ENCODE results near the gene SLC34A1. TPM values are rescaled to one million over a fixed set of nuclear protein-coding genes. Genes with fewer than 3 reads are reported as not detected.

SLC34A1 gene
- total and polyA plus RNA-seq, 8 donors, result 0.10 TPM; not detected in 7

DNA sequence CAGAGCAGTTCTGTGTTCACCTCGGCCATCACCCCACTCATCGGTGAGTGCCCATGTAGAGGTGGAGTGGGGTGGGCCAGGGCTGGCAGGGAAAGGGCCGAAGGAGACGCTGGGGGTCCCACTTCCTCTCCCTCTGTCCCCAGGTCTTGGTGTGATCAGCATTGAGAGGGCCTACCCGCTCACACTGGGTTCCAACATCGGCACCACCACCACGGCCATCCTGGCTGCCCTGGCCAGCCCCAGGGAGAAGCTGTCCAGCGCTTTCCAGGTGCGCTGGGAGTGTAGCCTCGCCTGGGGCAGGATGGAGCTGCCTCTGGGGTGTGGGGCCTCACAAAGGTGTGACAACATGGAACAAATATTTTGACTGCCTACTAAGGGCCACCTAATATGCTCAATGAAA, 12.6 kb downstream of the SLC34A1 start:
- WGBS, 5 donors, result 84 to 100% (median 85%) methylated on average over 3 to 10 of the region's 10 CpGs
- Histone ChIP-seq H3K4me1 (peaks cover 9 to 13% (median 12%) of the 10 kb centered on the region in 4 donors), H3K4me3 (no peak overlapping the region), H3K36me3 (no peaks in the 10 kb centered on the region), H3K27me3 (peaks cover under 1 to 70% (median 26%) of the 10 kb centered on the region in 3 donors), H3K9me3 (no peaks in the 10 kb centered on the region), H3K27ac (no peak overlapping the region)
- intact Hi-C loops (cut with DNase I; ENCODE audit: low total_unique reads), result no loop called here
- TF ChIP-seq, protein P1, sequence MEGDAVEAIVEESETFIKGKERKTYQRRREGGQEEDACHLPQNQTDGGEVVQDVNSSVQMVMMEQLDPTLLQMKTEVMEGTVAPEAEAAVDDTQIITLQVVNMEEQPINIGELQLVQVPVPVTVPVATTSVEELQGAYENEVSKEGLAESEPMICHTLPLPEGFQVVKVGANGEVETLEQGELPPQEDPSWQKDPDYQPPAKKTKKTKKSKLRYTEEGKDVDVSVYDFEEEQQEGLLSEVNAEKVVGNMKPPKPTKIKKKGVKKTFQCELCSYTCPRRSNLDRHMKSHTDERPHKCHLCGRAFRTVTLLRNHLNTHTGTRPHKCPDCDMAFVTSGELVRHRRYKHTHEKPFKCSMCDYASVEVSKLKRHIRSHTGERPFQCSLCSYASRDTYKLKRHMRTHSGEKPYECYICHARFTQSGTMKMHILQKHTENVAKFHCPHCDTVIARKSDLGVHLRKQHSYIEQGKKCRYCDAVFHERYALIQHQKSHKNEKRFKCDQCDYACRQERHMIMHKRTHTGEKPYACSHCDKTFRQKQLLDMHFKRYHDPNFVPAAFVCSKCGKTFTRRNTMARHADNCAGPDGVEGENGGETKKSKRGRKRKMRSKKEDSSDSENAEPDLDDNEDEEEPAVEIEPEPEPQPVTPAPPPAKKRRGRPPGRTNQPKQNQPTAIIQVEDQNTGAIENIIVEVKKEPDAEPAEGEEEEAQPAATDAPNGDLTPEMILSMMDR (IDR thresholded peaks at IDR 0.05), result no peak
- TF ChIP-seq EP300 (IDR thresholded peaks at IDR 0.05) (no peak), POLR2AphosphoS5 (IDR thresholded peaks at IDR 0.05) (no peak), POLR2A (IDR thresholded peaks at IDR 0.05) (no peak)
- no peak for DNase-seq

DNA sequence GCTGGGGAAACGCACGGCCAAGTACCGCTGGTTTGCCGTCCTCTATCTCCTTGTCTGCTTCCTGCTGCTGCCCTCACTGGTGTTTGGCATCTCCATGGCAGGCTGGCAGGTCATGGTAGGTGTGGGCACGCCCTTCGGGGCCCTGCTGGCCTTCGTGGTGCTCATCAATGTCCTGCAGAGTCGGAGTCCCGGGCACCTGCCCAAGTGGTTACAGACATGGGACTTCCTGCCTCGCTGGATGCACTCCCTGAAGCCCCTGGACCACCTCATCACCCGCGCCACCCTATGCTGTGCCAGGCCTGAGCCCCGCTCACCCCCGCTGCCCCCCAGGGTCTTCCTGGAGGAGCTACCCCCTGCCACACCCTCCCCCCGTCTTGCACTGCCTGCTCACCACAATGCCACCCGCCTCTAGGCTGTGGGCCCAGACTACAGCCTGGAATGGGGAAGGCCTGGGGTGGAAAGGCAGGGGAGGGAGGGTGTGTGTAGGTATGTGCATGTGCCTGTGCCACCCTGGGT, 13.7 kb downstream of the SLC34A1 start:
- Histone ChIP-seq H3K36me3 (no peaks in the 10 kb centered on the region), H3K27me3 (peaks cover 6 to 82% (median 38%) of the 10 kb centered on the region in 3 donors), H3K4me3 (no peak overlapping the region), H3K27ac (no peak overlapping the region), H3K9me3 (no peaks in the 10 kb centered on the region), H3K4me1 (peaks cover 18 to 23% (median 23%) of the 10 kb centered on the region in 4 donors)
- TF ChIP-seq, protein P1 (IDR thresholded peaks at IDR 0.05), result no peak
- TF ChIP-seq POLR2A (IDR thresholded peaks at IDR 0.05) (no peak), EP300 (IDR thresholded peaks at IDR 0.05) (no peak), POLR2AphosphoS5 (IDR thresholded peaks at IDR 0.05) (no peak)
- WGBS, 5 donors, result 74 to 87% (median 85%) methylated on average over 13 to 16 of the region's 16 CpGs
- intact Hi-C loops (cut with DNase I; ENCODE audit: low total_unique reads), result no loop called here
- DNase-seq, result no peak

DNA sequence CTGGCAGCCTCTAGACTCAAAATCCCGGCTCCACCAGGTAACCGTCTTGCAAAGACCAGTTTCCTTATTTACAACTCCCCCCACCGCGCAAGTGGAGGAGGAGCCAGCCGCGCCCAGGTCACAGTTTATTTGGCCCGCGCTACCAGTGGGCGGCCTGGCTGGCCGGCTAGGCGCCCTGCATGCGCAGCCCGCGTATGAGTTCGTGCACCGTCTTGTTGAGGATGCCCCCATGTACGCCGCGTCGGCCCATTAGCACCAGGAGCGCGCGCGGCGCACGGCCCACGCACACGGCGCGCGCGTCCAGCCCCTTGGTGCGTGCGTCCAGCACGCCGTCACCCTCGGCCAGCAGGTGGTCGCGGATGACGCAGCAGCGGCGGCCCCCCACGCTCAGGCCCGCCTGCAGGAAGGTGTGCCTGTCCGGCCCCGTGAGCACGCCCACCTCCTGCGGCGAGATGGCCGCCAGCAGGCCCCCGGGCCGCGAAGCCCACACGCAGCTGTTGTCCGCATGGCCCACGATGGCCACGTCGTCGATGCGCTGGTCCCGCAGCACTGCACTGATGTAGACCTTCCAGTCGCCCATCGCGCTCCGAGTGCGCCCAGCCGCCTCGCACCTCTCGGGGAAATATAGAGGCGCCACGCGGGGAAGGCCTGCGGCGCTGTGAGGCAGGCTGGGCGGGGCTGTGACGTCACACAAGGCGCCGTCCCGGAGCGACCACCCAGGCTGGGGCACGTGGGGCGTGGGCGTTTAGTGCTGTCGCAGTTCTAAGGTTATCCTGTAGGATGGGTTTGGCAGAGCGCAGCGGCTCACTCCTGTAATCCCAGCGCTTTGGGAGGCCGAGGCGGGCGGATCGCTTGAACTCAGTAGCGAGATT, 16.0 kb downstream of the SLC34A1 start, which contains the start of gene PFN3:
Gene PFN3, minus strand, starts transcription at position 665 of the 872 bp plus-strand sequence. Its CDS starts 85 bp downstream, at position 580.
- 15 to 23% (median 20%) methylated on average over 46 to 92 of the region's 92 CpGs for WGBS, 5 donors
- intact Hi-C loops (cut with DNase I; ENCODE audit: low total_unique reads), result loop anchor here (5.0 kb wide), 1 partner anchor 57 kb away; no protein-coding TSS in a partner anchor
- peak; percentile 43 to 76 for DNase-seq
- Histone ChIP-seq H3K4me1 (peaks cover 31 to 46% (median 45%) of the 10 kb centered on the region in 4 donors), H3K27me3 (peaks cover 6 to 97% (median 47%) of the 10 kb centered on the region in 3 donors), H3K4me3 (peak within 1 kb of the TSS in 2 of 4 donors; percentile 2 to 33), H3K36me3 (no peaks in the 10 kb centered on the region), H3K27ac (no peak within 1 kb of the TSS), H3K9me3 (no peaks in the 10 kb centered on the region)
- TF ChIP-seq POLR2AphosphoS5 (IDR thresholded peaks at IDR 0.05), result no peak
- TF ChIP-seq, protein P1 (IDR thresholded peaks at IDR 0.05), result no peak

DNA sequence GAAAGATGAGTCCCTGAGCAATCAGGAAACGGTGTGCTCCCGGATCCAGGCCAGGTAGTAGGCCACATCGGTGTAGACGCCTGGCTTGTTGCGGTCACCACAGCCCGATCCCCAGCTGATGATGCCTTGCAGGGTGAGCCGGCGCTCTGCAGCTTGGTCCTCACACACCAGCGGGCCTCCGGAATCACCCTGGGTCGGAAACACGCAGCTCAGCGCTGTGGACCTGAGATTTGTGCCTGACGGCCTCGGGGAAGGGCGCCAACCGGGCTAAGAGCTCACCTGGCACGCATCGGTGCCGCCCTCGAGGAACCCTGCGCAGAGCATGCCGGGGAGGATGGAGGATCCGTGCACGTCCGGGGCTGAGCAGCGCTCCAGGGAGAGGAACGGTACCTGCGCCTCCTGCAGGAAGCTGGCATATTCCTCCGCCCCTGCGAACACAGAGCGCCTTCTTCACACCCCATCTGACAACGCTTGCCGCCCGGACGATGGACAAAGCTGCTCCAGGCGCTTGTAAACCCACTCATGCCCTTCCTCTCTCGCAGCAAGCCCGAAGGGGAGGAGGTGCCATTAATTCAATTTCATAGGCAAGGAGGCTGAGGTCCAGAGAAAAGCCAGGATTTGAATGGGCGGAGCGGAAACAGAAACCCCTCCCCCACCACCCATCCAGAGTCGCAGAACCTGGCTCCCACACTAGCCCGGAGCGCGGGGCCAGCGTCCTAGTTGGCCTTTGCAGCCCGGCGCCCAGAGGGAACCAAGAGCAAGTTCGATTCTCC, 18.2 kb downstream of the SLC34A1 start:
- Histone ChIP-seq H3K4me1 (peaks cover 31 to 52% (median 45%) of the 10 kb centered on the region in 4 donors), H3K27me3 (peaks cover 6 to 77% (median 47%) of the 10 kb centered on the region in 3 donors), H3K36me3 (no peaks in the 10 kb centered on the region), H3K9me3 (no peaks in the 10 kb centered on the region), H3K4me3 (peak overlapping the region in 3 of 4 donors; percentile 46 to 79 (median 68)), H3K27ac (no peak overlapping the region)
- intact Hi-C loops (cut with DNase I; ENCODE audit: low total_unique reads), result loop anchor here (5.0 kb wide), 1 partner anchor 55 kb away; no protein-coding TSS in a partner anchor
- TF ChIP-seq, protein P1 (IDR thresholded peaks at IDR 0.05), result peak in 5 of 7 experiments; percentile 22 to 68 (median 31)
- TF ChIP-seq POLR2AphosphoS5 (IDR thresholded peaks at IDR 0.05) (peak in 1 of 3 donors; percentile 67), EP300 (IDR thresholded peaks at IDR 0.05) (no peak), POLR2A (IDR thresholded peaks at IDR 0.05) (no peak)
- DNase-seq, result peak; percentile 82 to 91
- WGBS, 5 donors, result 6 to 9% (median 8%) methylated on average over 32 to 49 of the region's 49 CpGs

Measured in stomach (tissue), 9 donors.